ENCODE measurements around the gene CD79A.

- TF ChIP-seq CTCF (conservative IDR thresholded peaks at IDR 0.05 in 1 of 2, IDR thresholded peaks at IDR 0.05 in 1 of 2; ENCODE audit: low read depth in 1 of 2, low read length in 2 of 2) (no peak), EZH2 (IDR thresholded peaks at IDR 0.05; ENCODE audit: low read length, missing control alignments) (no peak)
These were observed 11.8 kb downstream of the CD79A start for GRCh38 chr19:41888926-41889325.
